H1 (cell line): ENCODE data around the gene PKDREJ. TPM values are rescaled to one million over a fixed set of nuclear protein-coding genes. Genes with fewer than 3 reads are reported as not detected.

Experiments
- CTCF ChIA-PET: fragments of 300-600 bp; sonication (Branson Sonifier 250); formaldehyde crosslinking; loops from one replicate; lab custom pipeline; 2021; ENCODE audit not compliant: partially characterized antibody; lab: Charles Lee
- POLR2A ChIA-PET: fragments of 300-600 bp; sonication (Branson Sonifier 250); formaldehyde crosslinking; loops from one replicate; lab custom pipeline; 2021; ENCODE audit warnings: inconsistent platforms; ENCODE audit not compliant: partially characterized antibody; lab: Charles Lee
- DNase-seq, 2 experiments: peaks; one replicate each; pipeline versions ENCODE4 v3.0.0 to v3.0.0-alpha.2; 2010 to 2022; ENCODE audit warnings: low spot score in 2 of 2, low read depth in 1 of 2, mixed read lengths in 1 of 2
- FAIRE-seq: peaks from 2 replicates; lab custom pipeline; 2011; peaks lifted over from hg19 to GRCh38; lab: Jason Lieb, UNC
- H2AFZ ChIP-seq: 2 replicates; pipeline ENCODE4 v1.8.1; 2012; ENCODE audit warnings: low read length, inconsistent platforms
- H2AK5ac ChIP-seq: 2 replicates; pipeline ENCODE4 v1.6.1; 2013; ENCODE audit warnings: low read depth, low read length
- H2BK120ac ChIP-seq: replicated peaks from 2 replicates; pipeline ENCODE3; 2013; ENCODE audit warnings: low read depth, low read length, inconsistent platforms
- H2BK12ac ChIP-seq: 2 replicates; pipeline ENCODE4 v1.6.1; 2013; ENCODE audit warnings: low read depth, low read length
- H2BK15ac ChIP-seq: 2 replicates; pipeline ENCODE4 v1.6.1; 2013; ENCODE audit warnings: low read length
- H2BK20ac ChIP-seq: 2 replicates; pipeline ENCODE4 v1.6.1; 2013; ENCODE audit warnings: low read length
- H2BK5ac ChIP-seq: 2 replicates; pipeline ENCODE4 v1.6.1; 2013; ENCODE audit warnings: low read depth, low read length
- H3K14ac ChIP-seq: 2 replicates; pipeline ENCODE4 v1.6.1; 2013; ENCODE audit warnings: inconsistent platforms; ENCODE audit not compliant: insufficient read length
- H3K18ac ChIP-seq: 2 replicates; pipeline ENCODE4 v1.6.1; 2013; ENCODE audit warnings: low read length; ENCODE audit errors: extremely low read depth
- H3K23ac ChIP-seq: 2 replicates; pipeline ENCODE4 v1.6.1; 2013; ENCODE audit warnings: inconsistent platforms; ENCODE audit not compliant: insufficient read length
- H3K23me2 ChIP-seq: 2 replicates; pipeline ENCODE4 v1.6.1; 2013; ENCODE audit warnings: low read depth, low read length
- H3K27ac ChIP-seq: 2 replicates; pipeline ENCODE4 v1.6.1; 2011; ENCODE audit warnings: low read depth, low read length, inconsistent platforms
- H3K27me3 ChIP-seq, 4 experiments: replicated peaks in 1 of 4; 1 replicate in 1 of 4; 2 replicates in 3 of 4; pipeline versions ENCODE4 v1.6.1 to v1.8.1; 2011 to 2013; ENCODE audit warnings: low read length in 3 of 4, mild to moderate bottlenecking in 3 of 4, inconsistent platforms in 2 of 4, mixed read lengths in 2 of 4, moderate library complexity in 1 of 4; ENCODE audit not compliant: control insufficient read depth in 3 of 4, insufficient read depth in 3 of 4; ENCODE audit errors: extremely low read depth in 1 of 4
- H3K36me3 ChIP-seq, 4 experiments: 2 replicates each; pipeline versions ENCODE4 v1.6.1 to v1.8.1; 2011 to 2013; ENCODE audit warnings: mild to moderate bottlenecking in 4 of 4, low read length in 3 of 4, moderate library complexity in 2 of 4, control low read depth in 1 of 4, inconsistent platforms in 1 of 4; ENCODE audit not compliant: insufficient read depth in 4 of 4, control insufficient read depth in 2 of 4
- H3K4ac ChIP-seq: replicated peaks from 2 replicates; pipeline ENCODE3; 2013; ENCODE audit warnings: low read length, low read depth, mixed read lengths, inconsistent platforms; ENCODE audit not compliant: insufficient read length
- H3K4me1 ChIP-seq, 4 experiments: replicated peaks in 1 of 4; 1 replicate in 1 of 4; 2 replicates in 3 of 4; pipeline versions ENCODE4 v1.6.1 to v1.8.1; 2011 to 2013; ENCODE audit warnings: low read length in 3 of 4, inconsistent platforms in 2 of 4, mixed read lengths in 1 of 4; ENCODE audit not compliant: insufficient read depth in 4 of 4, control insufficient read depth in 3 of 4
- H3K4me2 ChIP-seq, 2 experiments: 2 replicates each; pipeline versions ENCODE4 v1.6.1 to v1.8.1; 2011 to 2013; ENCODE audit warnings: low read depth in 2 of 2, low read length in 2 of 2, control low read depth in 1 of 2, inconsistent platforms in 1 of 2, mild to moderate bottlenecking in 1 of 2; ENCODE audit not compliant: insufficient read depth in 1 of 2
- H3K4me3 ChIP-seq, 4 experiments: fragments of 200-600, 300-600 bp in 1 of 4; sonication (generic), shearing (Covaris generic), sonication (Bioruptor Twin) in 1 of 4; 2 replicates each; pipeline versions ENCODE4 v1.5.1 to v1.8.1; 2011 to 2016; ENCODE audit warnings: low read length in 4 of 4, low read depth in 3 of 4, control low read depth in 2 of 4, inconsistent platforms in 2 of 4, mild to moderate bottlenecking in 2 of 4, mixed read lengths in 1 of 4, moderate library complexity in 1 of 4; ENCODE audit not compliant: insufficient read depth in 2 of 4; ENCODE audit errors: extremely low read depth in 1 of 4
- H3K56ac ChIP-seq: replicated peaks from 2 replicates; pipeline ENCODE3; 2013; ENCODE audit warnings: low read depth, mild to moderate bottlenecking, mixed read lengths, low read length, inconsistent platforms; ENCODE audit not compliant: insufficient read length
- H3K79me1 ChIP-seq: 2 replicates; pipeline ENCODE4 v1.6.1; 2013; ENCODE audit warnings: low read depth, low read length, control low read depth
- H3K79me2 ChIP-seq, 2 experiments: 2 replicates each; pipeline versions ENCODE4 v1.6.1 to v1.8.1; 2012 to 2013; ENCODE audit warnings: low read length in 2 of 2, mild to moderate bottlenecking in 2 of 2, inconsistent platforms in 1 of 2; ENCODE audit not compliant: insufficient read depth in 2 of 2, control insufficient read depth in 1 of 2
- H3K9ac ChIP-seq, 4 experiments: replicated peaks in 1 of 4; 1 replicate in 1 of 4; 2 replicates in 3 of 4; pipeline versions ENCODE4 v1.6.1 to v1.8.1; 2011 to 2013; ENCODE audit warnings: low read depth in 3 of 4, low read length in 3 of 4, control low read depth in 2 of 4, mild to moderate bottlenecking in 2 of 4, moderate library complexity in 2 of 4, inconsistent platforms in 1 of 4; ENCODE audit errors: extremely low read depth in 1 of 4
- H3K9me3 ChIP-seq, 2 experiments: 2 replicates each; pipeline versions ENCODE4 v1.6.1 to v1.8.1; 2012 to 2013; ENCODE audit warnings: mild to moderate bottlenecking in 2 of 2, moderate library complexity in 2 of 2, control low read depth in 1 of 2, inconsistent platforms in 1 of 2, low read depth in 1 of 2, low read length in 1 of 2, mixed read lengths in 1 of 2; ENCODE audit not compliant: insufficient read depth in 2 of 2
- H4K20me1 ChIP-seq, 2 experiments: replicated peaks in 1 of 2; 2 replicates each; pipeline versions ENCODE3 to v1.8.1; 2011 to 2013; ENCODE audit warnings: inconsistent platforms in 2 of 2, low read length in 2 of 2, mild to moderate bottlenecking in 1 of 2; ENCODE audit not compliant: insufficient read depth in 2 of 2, control insufficient read depth in 1 of 2
- H4K5ac ChIP-seq: 2 replicates; pipeline ENCODE4 v1.6.1; 2013; ENCODE audit warnings: low read length, low read depth, mixed read lengths, inconsistent platforms; ENCODE audit not compliant: insufficient read length
- H4K8ac ChIP-seq: 2 replicates; pipeline ENCODE4 v1.8.0; 2013; ENCODE audit warnings: mild to moderate bottlenecking, moderate library complexity, low read length, inconsistent platforms; ENCODE audit not compliant: insufficient read depth; ENCODE audit errors: extremely low read depth
- H4K91ac ChIP-seq: replicated peaks from 2 replicates; pipeline ENCODE3; 2013; ENCODE audit warnings: low read length, mixed read lengths, inconsistent platforms; ENCODE audit not compliant: insufficient read length
- BCL11A ChIP-seq, 2 experiments: IDR thresholded peaks; one replicate each; pipeline ENCODE4 v1.6.1; 2011; ENCODE audit warnings: low read depth in 2 of 2, low read length in 2 of 2, mild to moderate bottlenecking in 2 of 2
- BRCA1 ChIP-seq: IDR thresholded peaks from 2 replicates; pipeline ENCODE4 v1.6.1; 2012; ENCODE audit warnings: low read depth, low read length, improper control_type of control experiment
- CHD1 ChIP-seq: IDR thresholded peaks from 2 replicates; pipeline ENCODE4 v1.6.1; 2012; ENCODE audit warnings: low read depth, low read length, improper control_type of control experiment
- CREB1 ChIP-seq: IDR thresholded peaks from 2 replicates; pipeline ENCODE4 v1.6.1; 2012; ENCODE audit warnings: inconsistent platforms
- GTF2F1 ChIP-seq: IDR thresholded peaks from 2 replicates; pipeline ENCODE4 v1.6.1; 2012; ENCODE audit warnings: low read depth, low read length, improper control_type of control experiment, borderline replicate concordance
- POU5F1 ChIP-seq: IDR thresholded peaks from 2 replicates; pipeline ENCODE4 v1.6.1; 2011; ENCODE audit warnings: low read depth, mild to moderate bottlenecking, low read length, moderate library complexity
- SAP30 ChIP-seq: fragments of 300-600 bp; sonication (generic); IDR thresholded peaks from 2 replicates; pipeline ENCODE4 v1.7.1; 2012; ENCODE audit warnings: low read length, moderate library complexity, mild to moderate bottlenecking, inconsistent platforms; ENCODE audit not compliant: insufficient read depth, insufficient replicate concordance
- SIRT6 ChIP-seq: IDR thresholded peaks from one replicate; pipeline ENCODE4 v1.7.1; 2012; ENCODE audit warnings: low read length, inconsistent platforms
- TEAD4 ChIP-seq: IDR thresholded peaks from 2 replicates; pipeline ENCODE4 v1.6.1; 2012; ENCODE audit warnings: low read depth, low read length, inconsistent platforms, mixed read lengths
- USF2 ChIP-seq: IDR thresholded peaks from 2 replicates; pipeline ENCODE4 v1.6.1; 2011; ENCODE audit warnings: low read length, improper control_type of control experiment
- WGBS, 2 experiments: shearing (Covaris generic) in 1 of 2; methylation state at CpG; one replicate each; pipeline versions ENCODE4 v1.1.6 to v1.1.7; 2013 to 2015; ENCODE audit warnings: low lambda C conversion rate in 2 of 2, mixed read lengths in 2 of 2, inconsistent platforms in 1 of 2, low coverage in 1 of 2, missing lambda C conversion rate in 1 of 2; ENCODE audit not compliant: insufficient replicate concordance in 2 of 2, insufficient coverage in 1 of 2, insufficient read length in 1 of 2; ENCODE audit errors: extremely low coverage in 1 of 2, missing lambda C conversion rate in 1 of 2; 5-methylcytosine and 5-hydroxymethylcytosine counted together
- polyA plus RNA-seq, 7 experiments: library from polyadenylated mRNA; depleted of rRNA in 3 of 7; stranded (reverse) in 5 of 7; unstranded in 2 of 7; fragments of >200 nt in 5 of 7; fragments of 200-250 nt in 2 of 7; gene quantifications; 1 replicate in 5 of 7; 2 replicates in 1 of 7; 4 replicates in 1 of 7; pipeline versions ENCODE4 v1.2.1 to v1.2.3, GENCODE V29; 2011 to 2013; ENCODE audit warnings: missing spikeins in 2 of 7, mixed read lengths in 2 of 7
- total RNA-seq: library from RNA; stranded (reverse); fragmentation: NEBNext Ultra II Directional; extraction: Animal tissue kit (Norgen Biotek cat#: 25700); gene quantifications from 2 replicates; pipeline ENCODE4 v1.2.1, GENCODE V29; 2021
- TF ChIP-seq, protein P1 (sequence below), 3 experiments: IDR thresholded peaks; 1 replicate in 2 of 3; 2 replicates in 1 of 3; pipeline versions ENCODE4 v1.5.1 to v1.6.1; 2011; ENCODE audit warnings: low read length in 3 of 3, mild to moderate bottlenecking in 3 of 3, inconsistent platforms in 2 of 3, low read depth in 1 of 3, moderate library complexity in 1 of 3; ENCODE audit not compliant: insufficient read depth in 1 of 3; ENCODE audit errors: control extremely low read depth in 1 of 3

PKDREJ gene
- total and polyA plus RNA-seq, 2 of the 8 experiments (the other 6 are each of a cell fraction or from before 2014, with no cell fraction given), result 0.02 to 0.04 TPM

GRCh38 chr22:46299101-46299500, 36.0 kb upstream of the PKDREJ start:
- no peak overlapping the region for H3K56ac ChIP-seq
- no peaks in the 10 kb centered on the region for H3K9me3 ChIP-seq
- H3K9ac ChIP-seq, result 0 out of 7 replicates have a peak overlapping the region, but pooled peaks of 1 of the 4 experiments have one; percentile 10
- DNase-seq (no peak), FAIRE-seq (no peak)
- H3K4me3 ChIP-seq, result no peak overlapping the region
- H3K36me3 ChIP-seq, result peaks cover 8 to 27% (median 17%) of the 10 kb centered on the region in 4 experiments; a peak in 7 of 8 replicates
- H2BK15ac ChIP-seq, result no peak overlapping the region
- H3K14ac ChIP-seq, result no peak overlapping the region
- no peak overlapping the region for H3K4me2 ChIP-seq
- no peak overlapping the region for H2BK12ac ChIP-seq
- H3K79me1 ChIP-seq, result peaks cover 6% of the 10 kb centered on the region
- no peak overlapping the region for H3K18ac ChIP-seq
- no peak overlapping the region for H2AK5ac ChIP-seq
- H3K4me1 ChIP-seq, result peaks cover 4 to 11% (median 5%) of the 10 kb centered on the region in 4 experiments; a peak in 4 of 7 replicates
- 92% methylated on average over 13 of the region's 13 CpGs; no CpG with 5 or more reads in 1 of the 2 experiments for WGBS, 2 experiments
- H2BK20ac ChIP-seq, result no peak overlapping the region
- no peak overlapping the region for H3K4ac ChIP-seq
- H2BK5ac ChIP-seq, result no peak overlapping the region; the same call in 1 of the 2 replicates
- no peak overlapping the region for H4K5ac ChIP-seq
- no peak overlapping the region for H4K8ac ChIP-seq
- H4K20me1 ChIP-seq, result peaks cover 4 to 6% of the 10 kb centered on the region in 2 experiments
- no peak overlapping the region for H2AFZ ChIP-seq
- POLR2A ChIA-PET, result no interaction called here
- peaks cover 14% of the 10 kb centered on the region for H3K23me2 ChIP-seq
- H3K23ac ChIP-seq, result no peak overlapping the region
- CTCF ChIA-PET, result interaction anchor here (1.0 to 1.5 kb wide), 4 partner anchors 8 to 47 kb away, joined by 3 to 4 read pairs (median 3); no protein-coding TSS in a partner anchor
- H3K27ac ChIP-seq, result no peak overlapping the region
- no peak overlapping the region for H2BK120ac ChIP-seq
- no peaks in the 10 kb centered on the region for H3K27me3 ChIP-seq
- no peak overlapping the region for H4K91ac ChIP-seq
- peaks cover 3 to 14% of the 10 kb centered on the region in 2 experiments; a peak in 3 of 4 replicates for H3K79me2 ChIP-seq
- TF ChIP-seq TEAD4 (no peak), CREB1 (no peak), BRCA1 (no peak), POU5F1 (no peak), SIRT6 (no peak), BCL11A (IDR thresholded peaks at IDR 0.05; ENCODE audit: low read depth in 2 of 2, low read length in 2 of 2) (no peak), USF2 (no peak), SAP30 (no peak), GTF2F1 (no peak), CHD1 (no peak)
- TF ChIP-seq, protein P1, sequence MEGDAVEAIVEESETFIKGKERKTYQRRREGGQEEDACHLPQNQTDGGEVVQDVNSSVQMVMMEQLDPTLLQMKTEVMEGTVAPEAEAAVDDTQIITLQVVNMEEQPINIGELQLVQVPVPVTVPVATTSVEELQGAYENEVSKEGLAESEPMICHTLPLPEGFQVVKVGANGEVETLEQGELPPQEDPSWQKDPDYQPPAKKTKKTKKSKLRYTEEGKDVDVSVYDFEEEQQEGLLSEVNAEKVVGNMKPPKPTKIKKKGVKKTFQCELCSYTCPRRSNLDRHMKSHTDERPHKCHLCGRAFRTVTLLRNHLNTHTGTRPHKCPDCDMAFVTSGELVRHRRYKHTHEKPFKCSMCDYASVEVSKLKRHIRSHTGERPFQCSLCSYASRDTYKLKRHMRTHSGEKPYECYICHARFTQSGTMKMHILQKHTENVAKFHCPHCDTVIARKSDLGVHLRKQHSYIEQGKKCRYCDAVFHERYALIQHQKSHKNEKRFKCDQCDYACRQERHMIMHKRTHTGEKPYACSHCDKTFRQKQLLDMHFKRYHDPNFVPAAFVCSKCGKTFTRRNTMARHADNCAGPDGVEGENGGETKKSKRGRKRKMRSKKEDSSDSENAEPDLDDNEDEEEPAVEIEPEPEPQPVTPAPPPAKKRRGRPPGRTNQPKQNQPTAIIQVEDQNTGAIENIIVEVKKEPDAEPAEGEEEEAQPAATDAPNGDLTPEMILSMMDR (IDR thresholded peaks at IDR 0.05; ENCODE audit: control extremely low read depth in 1 of 3, insufficient read depth in 1 of 3, low read depth in 1 of 3, low read length in 3 of 3), result no peak
